Liver (tissue), 9 donors: ENCODE measurements around the gene KCNQ5. TPM values are rescaled to one million over a fixed set of nuclear protein-coding genes. Genes with fewer than 3 reads are reported as not detected.

Experiments used
- DNase-seq: peaks from one replicate; pipeline ENCODE4 v3.0.0-alpha.2; 2017; ENCODE audit warnings: low spot score
- H3K27ac ChIP-seq, 2 donors: one replicate each; pipeline ENCODE4 v1.7.0; 2013; ENCODE audit warnings: inconsistent platforms in 2 of 2, low read length in 2 of 2, control low read depth in 1 of 2, low read depth in 1 of 2, mild to moderate bottlenecking in 1 of 2
- H3K27me3 ChIP-seq, 4 donors: one replicate each; pipeline versions ENCODE4 v1.6.1 to v1.7.0; 2013; ENCODE audit warnings: low read length in 3 of 4, inconsistent platforms in 1 of 4, mild to moderate bottlenecking in 1 of 4, moderate library complexity in 1 of 4; ENCODE audit not compliant: control insufficient read depth in 4 of 4, insufficient read depth in 4 of 4
- H3K36me3 ChIP-seq, 4 donors: one replicate each; pipeline versions ENCODE4 v1.6.1 to v1.7.0; 2013; ENCODE audit warnings: low read length in 3 of 4, mild to moderate bottlenecking in 3 of 4, low read depth in 1 of 4, moderate library complexity in 1 of 4; ENCODE audit not compliant: control insufficient read depth in 4 of 4, insufficient read depth in 3 of 4
- H3K4me1 ChIP-seq, 4 donors: one replicate each; pipeline versions ENCODE4 v1.6.1 to v1.7.0; 2013; ENCODE audit warnings: low read length in 3 of 4, mild to moderate bottlenecking in 3 of 4, moderate library complexity in 1 of 4; ENCODE audit not compliant: control insufficient read depth in 4 of 4, insufficient read depth in 4 of 4
- H3K4me3 ChIP-seq, 3 donors: one replicate each; pipeline versions ENCODE4 v1.6.1 to v1.7.0; 2013; ENCODE audit warnings: low read length in 3 of 3, control low read depth in 1 of 3, low read depth in 1 of 3, mild to moderate bottlenecking in 1 of 3
- H3K9ac ChIP-seq, 2 donors: one replicate each; pipeline ENCODE4 v1.7.0; 2013; ENCODE audit warnings: low read length in 2 of 2, mild to moderate bottlenecking in 2 of 2, moderate library complexity in 2 of 2, control low read depth in 1 of 2, low read depth in 1 of 2
- H3K9me3 ChIP-seq, 4 donors: one replicate each; pipeline versions ENCODE4 v1.6.1 to v1.7.0; 2013; ENCODE audit warnings: low read length in 3 of 4; ENCODE audit not compliant: control insufficient read depth in 4 of 4
- EGR1 ChIP-seq, 2 donors: IDR thresholded peaks; 2 replicates each; pipeline ENCODE4 v1.6.1; 2016 to 2018; ENCODE audit warnings: antibody characterized with exemption in 2 of 2, low read depth in 2 of 2
- FOXA1 ChIP-seq: IDR thresholded peaks from 2 replicates; pipeline ENCODE4 v1.6.1; 2016; ENCODE audit warnings: antibody characterized with exemption
- FOXA2 ChIP-seq: IDR thresholded peaks from 2 replicates; pipeline ENCODE4 v1.6.1; 2016; ENCODE audit warnings: antibody characterized with exemption
- GABPA ChIP-seq, 2 donors: IDR thresholded peaks in 1 of 2; conservative IDR thresholded peaks in 1 of 2; 2 replicates each; pipeline ENCODE4 v1.6.1; 2016; ENCODE audit warnings: antibody characterized with exemption in 2 of 2, mild to moderate bottlenecking in 1 of 2, moderate library complexity in 1 of 2
- HNF4A ChIP-seq, 2 donors: conservative IDR thresholded peaks; 2 replicates each; pipeline ENCODE4 v1.6.1; 2016; ENCODE audit warnings: antibody characterized with exemption in 2 of 2, mild to moderate bottlenecking in 2 of 2
- HNF4G ChIP-seq: IDR thresholded peaks from 2 replicates; pipeline ENCODE4 v1.6.1; 2016; ENCODE audit warnings: antibody characterized with exemption
- JUND ChIP-seq, 2 donors: IDR thresholded peaks; 2 replicates each; pipeline ENCODE4 v1.6.1; 2016; ENCODE audit warnings: antibody characterized with exemption in 2 of 2
- NR2F2 ChIP-seq: IDR thresholded peaks from 2 replicates; pipeline ENCODE4 v1.6.1; 2016; ENCODE audit warnings: antibody characterized with exemption
- RAD21 ChIP-seq, 2 donors: IDR thresholded peaks; 2 replicates each; pipeline ENCODE4 v1.6.1; 2016; ENCODE audit warnings: antibody characterized with exemption in 2 of 2, mild to moderate bottlenecking in 2 of 2
- RXRA ChIP-seq, 2 donors: IDR thresholded peaks; 2 replicates each; pipeline ENCODE4 v1.6.1; 2017 to 2018; ENCODE audit warnings: antibody characterized with exemption in 2 of 2, mild to moderate bottlenecking in 1 of 2
- SP1 ChIP-seq: IDR thresholded peaks from 2 replicates; pipeline ENCODE4 v1.6.1; 2018; ENCODE audit warnings: antibody characterized with exemption, mild to moderate bottlenecking
- TAF1 ChIP-seq: conservative IDR thresholded peaks from 2 replicates; pipeline ENCODE4 v1.6.1; 2016; ENCODE audit warnings: antibody characterized with exemption, mild to moderate bottlenecking
- YY1 ChIP-seq: IDR thresholded peaks from 2 replicates; pipeline ENCODE4 v1.6.1; 2016; ENCODE audit warnings: antibody characterized with exemption, mild to moderate bottlenecking
- polyA plus RNA-seq, 2 donors: library from polyadenylated mRNA; stranded (reverse) in 1 of 2; unstranded in 1 of 2; fragments of 200-250 nt in 1 of 2; fragments of >200 nt in 1 of 2; fragmentation: Nextera tagmentation in 1 of 2; extraction: Ambion mirVana in 1 of 2; gene quantifications; one replicate each; pipeline versions ENCODE4 v1.2.1 to v1.2.3, GENCODE V29; 2013 to 2015
- total RNA-seq, 2 donors: library from RNA; depleted of rRNA; stranded (reverse); fragments of >200 nt; gene quantifications; one replicate each; pipeline ENCODE4 v1.2.3, GENCODE V29; 2014
- TF ChIP-seq, protein P1 (sequence below): IDR thresholded peaks from 2 replicates; pipeline ENCODE4 v1.6.1; 2016; ENCODE audit warnings: antibody characterized with exemption
- TF ChIP-seq, protein P2 (sequence below): IDR thresholded peaks from 2 replicates; pipeline ENCODE4 v1.6.1; 2016; ENCODE audit warnings: antibody characterized with exemption
- TF ChIP-seq, protein P3 (sequence below): IDR thresholded peaks from 2 replicates; pipeline ENCODE4 v1.6.1; 2016; ENCODE audit warnings: antibody characterized with exemption
- TF ChIP-seq, protein P4 (sequence below): IDR thresholded peaks from 2 replicates; pipeline ENCODE4 v1.6.1; 2016; ENCODE audit warnings: antibody characterized with exemption, mild to moderate bottlenecking
- TF ChIP-seq, protein P5 (sequence below): fragments of 150-350 bp; IDR thresholded peaks from 2 replicates; pipeline ENCODE4 v1.5.1; 2017; ENCODE audit warnings: improper control_type of control experiment, low read depth, low read length; ENCODE audit not compliant: missing input control
- donor health status: healthy.
- donor health status: healthy.
- donor health status: healthy.
- donor health status: healthy.
- donor health status: healthy.

Gene KCNQ5
- total and polyA plus RNA-seq, 4 donors = 0.02 to 1.1 (median 0.15) TPM

DNA sequence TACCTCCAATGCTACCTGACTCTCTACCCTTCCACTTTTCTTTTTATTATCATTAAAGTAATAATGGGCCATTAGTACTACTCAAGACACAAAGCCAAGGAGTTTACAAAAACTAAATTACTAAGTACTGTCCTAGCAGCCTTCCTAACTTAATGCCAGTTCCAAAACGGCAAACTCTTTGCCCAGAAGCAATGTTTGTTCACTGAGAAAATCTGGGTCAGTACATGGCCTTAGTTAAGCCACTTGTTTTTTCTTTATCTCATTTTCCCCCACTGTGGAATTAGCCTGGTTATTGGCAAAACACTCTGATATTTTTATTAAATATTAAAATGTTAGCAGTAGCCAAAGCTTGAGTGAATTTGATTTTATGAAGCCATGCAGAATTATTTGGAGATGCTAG lies 242.4 kb downstream of the KCNQ5 start (continued):
- TF ChIP-seq, protein P1, sequence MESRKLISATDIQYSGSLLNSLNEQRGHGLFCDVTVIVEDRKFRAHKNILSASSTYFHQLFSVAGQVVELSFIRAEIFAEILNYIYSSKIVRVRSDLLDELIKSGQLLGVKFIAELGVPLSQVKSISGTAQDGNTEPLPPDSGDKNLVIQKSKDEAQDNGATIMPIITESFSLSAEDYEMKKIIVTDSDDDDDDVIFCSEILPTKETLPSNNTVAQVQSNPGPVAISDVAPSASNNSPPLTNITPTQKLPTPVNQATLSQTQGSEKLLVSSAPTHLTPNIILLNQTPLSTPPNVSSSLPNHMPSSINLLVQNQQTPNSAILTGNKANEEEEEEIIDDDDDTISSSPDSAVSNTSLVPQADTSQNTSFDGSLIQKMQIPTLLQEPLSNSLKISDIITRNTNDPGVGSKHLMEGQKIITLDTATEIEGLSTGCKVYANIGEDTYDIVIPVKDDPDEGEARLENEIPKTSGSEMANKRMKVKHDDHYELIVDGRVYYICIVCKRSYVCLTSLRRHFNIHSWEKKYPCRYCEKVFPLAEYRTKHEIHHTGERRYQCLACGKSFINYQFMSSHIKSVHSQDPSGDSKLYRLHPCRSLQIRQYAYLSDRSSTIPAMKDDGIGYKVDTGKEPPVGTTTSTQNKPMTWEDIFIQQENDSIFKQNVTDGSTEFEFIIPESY = no peak
- TF ChIP-seq, protein P2, sequence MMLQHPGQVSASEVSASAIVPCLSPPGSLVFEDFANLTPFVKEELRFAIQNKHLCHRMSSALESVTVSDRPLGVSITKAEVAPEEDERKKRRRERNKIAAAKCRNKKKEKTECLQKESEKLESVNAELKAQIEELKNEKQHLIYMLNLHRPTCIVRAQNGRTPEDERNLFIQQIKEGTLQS = no peak

DNA sequence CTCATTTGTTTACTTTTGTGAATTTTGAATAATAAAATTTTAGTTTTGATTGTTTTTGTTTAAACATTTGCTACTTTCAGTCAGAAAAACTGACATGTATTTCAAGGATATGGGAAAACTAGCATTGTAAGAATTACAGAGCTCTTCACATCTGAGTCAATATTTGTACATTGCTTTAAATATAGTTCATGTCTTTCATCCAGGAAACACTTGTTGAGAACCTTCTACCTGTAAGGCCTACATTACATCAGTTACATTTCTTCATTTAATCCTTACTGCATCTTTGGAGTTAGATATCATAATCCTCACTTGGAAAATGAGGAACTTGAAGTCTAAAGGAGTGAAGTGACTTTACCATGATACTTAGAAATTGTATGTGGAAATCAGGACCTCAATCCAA lies 242.9 kb downstream of the KCNQ5 start:
- Histone ChIP-seq H3K36me3 (no peaks in the 10 kb centered on the region), H3K4me3 (no peak overlapping the region), H3K9ac (no peak overlapping the region), H3K27me3 (no peaks in the 10 kb centered on the region), H3K4me1 (peaks cover 0 to 9% (median 4%) of the 10 kb centered on the region in 4 donors), H3K27ac (no peak overlapping the region), H3K9me3 (no peaks in the 10 kb centered on the region)
- TF ChIP-seq FOXA1 = no peak
- TF ChIP-seq SP1 = no peak
- TF ChIP-seq, protein P2 = no peak
- no peak for TF ChIP-seq JUND (IDR thresholded peaks at IDR 0.05)
- TF ChIP-seq, protein P1 = no peak
- no peak for TF ChIP-seq YY1
- TF ChIP-seq FOXA2 = no peak
- TF ChIP-seq, protein P3, sequence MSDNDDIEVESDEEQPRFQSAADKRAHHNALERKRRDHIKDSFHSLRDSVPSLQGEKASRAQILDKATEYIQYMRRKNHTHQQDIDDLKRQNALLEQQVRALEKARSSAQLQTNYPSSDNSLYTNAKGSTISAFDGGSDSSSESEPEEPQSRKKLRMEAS = no peak
- TF ChIP-seq HNF4G = no peak
- TF ChIP-seq HNF4A (conservative IDR thresholded peaks at IDR 0.05) = no peak
- TF ChIP-seq, protein P4, sequence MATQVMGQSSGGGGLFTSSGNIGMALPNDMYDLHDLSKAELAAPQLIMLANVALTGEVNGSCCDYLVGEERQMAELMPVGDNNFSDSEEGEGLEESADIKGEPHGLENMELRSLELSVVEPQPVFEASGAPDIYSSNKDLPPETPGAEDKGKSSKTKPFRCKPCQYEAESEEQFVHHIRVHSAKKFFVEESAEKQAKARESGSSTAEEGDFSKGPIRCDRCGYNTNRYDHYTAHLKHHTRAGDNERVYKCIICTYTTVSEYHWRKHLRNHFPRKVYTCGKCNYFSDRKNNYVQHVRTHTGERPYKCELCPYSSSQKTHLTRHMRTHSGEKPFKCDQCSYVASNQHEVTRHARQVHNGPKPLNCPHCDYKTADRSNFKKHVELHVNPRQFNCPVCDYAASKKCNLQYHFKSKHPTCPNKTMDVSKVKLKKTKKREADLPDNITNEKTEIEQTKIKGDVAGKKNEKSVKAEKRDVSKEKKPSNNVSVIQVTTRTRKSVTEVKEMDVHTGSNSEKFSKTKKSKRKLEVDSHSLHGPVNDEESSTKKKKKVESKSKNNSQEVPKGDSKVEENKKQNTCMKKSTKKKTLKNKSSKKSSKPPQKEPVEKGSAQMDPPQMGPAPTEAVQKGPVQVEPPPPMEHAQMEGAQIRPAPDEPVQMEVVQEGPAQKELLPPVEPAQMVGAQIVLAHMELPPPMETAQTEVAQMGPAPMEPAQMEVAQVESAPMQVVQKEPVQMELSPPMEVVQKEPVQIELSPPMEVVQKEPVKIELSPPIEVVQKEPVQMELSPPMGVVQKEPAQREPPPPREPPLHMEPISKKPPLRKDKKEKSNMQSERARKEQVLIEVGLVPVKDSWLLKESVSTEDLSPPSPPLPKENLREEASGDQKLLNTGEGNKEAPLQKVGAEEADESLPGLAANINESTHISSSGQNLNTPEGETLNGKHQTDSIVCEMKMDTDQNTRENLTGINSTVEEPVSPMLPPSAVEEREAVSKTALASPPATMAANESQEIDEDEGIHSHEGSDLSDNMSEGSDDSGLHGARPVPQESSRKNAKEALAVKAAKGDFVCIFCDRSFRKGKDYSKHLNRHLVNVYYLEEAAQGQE = no peak
- TF ChIP-seq GABPA (IDR thresholded peaks at IDR 0.05 in 1 of 2, conservative IDR thresholded peaks at IDR 0.05 in 1 of 2) = no peak
- TF ChIP-seq EGR1 (IDR thresholded peaks at IDR 0.05; ENCODE audit: low read depth in 2 of 2) = no peak
- no peak for TF ChIP-seq RAD21 (IDR thresholded peaks at IDR 0.05)
- TF ChIP-seq, protein P5, sequence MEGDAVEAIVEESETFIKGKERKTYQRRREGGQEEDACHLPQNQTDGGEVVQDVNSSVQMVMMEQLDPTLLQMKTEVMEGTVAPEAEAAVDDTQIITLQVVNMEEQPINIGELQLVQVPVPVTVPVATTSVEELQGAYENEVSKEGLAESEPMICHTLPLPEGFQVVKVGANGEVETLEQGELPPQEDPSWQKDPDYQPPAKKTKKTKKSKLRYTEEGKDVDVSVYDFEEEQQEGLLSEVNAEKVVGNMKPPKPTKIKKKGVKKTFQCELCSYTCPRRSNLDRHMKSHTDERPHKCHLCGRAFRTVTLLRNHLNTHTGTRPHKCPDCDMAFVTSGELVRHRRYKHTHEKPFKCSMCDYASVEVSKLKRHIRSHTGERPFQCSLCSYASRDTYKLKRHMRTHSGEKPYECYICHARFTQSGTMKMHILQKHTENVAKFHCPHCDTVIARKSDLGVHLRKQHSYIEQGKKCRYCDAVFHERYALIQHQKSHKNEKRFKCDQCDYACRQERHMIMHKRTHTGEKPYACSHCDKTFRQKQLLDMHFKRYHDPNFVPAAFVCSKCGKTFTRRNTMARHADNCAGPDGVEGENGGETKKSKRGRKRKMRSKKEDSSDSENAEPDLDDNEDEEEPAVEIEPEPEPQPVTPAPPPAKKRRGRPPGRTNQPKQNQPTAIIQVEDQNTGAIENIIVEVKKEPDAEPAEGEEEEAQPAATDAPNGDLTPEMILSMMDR = no peak
- TF ChIP-seq RXRA (IDR thresholded peaks at IDR 0.05) = no peak
- no peak for TF ChIP-seq TAF1
- TF ChIP-seq NR2F2 = no peak
- DNase-seq = no peak
